ENCODE results near the gene SYNPO2L.
"Not testable (repeated sequence)": the region's sequence is repeated elsewhere in the genome, so short reads cannot be mapped to it uniquely, and the experiment has no call there.

DNA sequence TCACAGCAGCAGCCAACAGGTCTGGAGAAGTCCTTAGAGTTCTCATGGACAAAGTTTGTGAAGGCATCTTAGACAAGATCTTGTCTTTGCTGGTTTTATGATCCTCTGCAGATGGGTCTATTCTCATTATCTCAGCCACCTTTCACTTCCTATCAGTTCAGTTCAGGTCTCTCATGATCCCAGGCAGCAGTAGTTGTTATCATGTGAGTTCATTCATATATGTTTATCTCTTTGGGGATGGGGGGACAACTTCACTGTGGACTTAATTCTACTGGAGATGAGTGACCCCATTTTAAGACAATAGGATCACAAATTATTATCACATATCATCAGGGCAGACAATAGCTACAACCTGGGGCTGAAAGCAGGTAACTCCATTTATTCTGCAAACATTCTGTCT, 48.1 kb upstream of the SYNPO2L start:
- TF ChIP-seq, protein P1, sequence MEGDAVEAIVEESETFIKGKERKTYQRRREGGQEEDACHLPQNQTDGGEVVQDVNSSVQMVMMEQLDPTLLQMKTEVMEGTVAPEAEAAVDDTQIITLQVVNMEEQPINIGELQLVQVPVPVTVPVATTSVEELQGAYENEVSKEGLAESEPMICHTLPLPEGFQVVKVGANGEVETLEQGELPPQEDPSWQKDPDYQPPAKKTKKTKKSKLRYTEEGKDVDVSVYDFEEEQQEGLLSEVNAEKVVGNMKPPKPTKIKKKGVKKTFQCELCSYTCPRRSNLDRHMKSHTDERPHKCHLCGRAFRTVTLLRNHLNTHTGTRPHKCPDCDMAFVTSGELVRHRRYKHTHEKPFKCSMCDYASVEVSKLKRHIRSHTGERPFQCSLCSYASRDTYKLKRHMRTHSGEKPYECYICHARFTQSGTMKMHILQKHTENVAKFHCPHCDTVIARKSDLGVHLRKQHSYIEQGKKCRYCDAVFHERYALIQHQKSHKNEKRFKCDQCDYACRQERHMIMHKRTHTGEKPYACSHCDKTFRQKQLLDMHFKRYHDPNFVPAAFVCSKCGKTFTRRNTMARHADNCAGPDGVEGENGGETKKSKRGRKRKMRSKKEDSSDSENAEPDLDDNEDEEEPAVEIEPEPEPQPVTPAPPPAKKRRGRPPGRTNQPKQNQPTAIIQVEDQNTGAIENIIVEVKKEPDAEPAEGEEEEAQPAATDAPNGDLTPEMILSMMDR (IDR thresholded peaks at IDR 0.05; ENCODE audit: insufficient read depth, low read depth, low read length), result not testable (repeated sequence)
- not testable (repeated sequence) for TF ChIP-seq EZH2 (IDR thresholded peaks at IDR 0.05; ENCODE audit: insufficient read depth, low read length)

Measured in astrocyte (in vitro differentiated cells and primary cell).